Right lung (tissue), 5 donors: ENCODE data around the gene HADHA. TPM values are rescaled to one million over a fixed set of nuclear protein-coding genes. Genes with fewer than 3 reads are reported as not detected.
A peak's percentile ranks its signal among the peaks of the same experiment; 100 is the strongest.

Experiments
- DNase-seq, 2 donors: peaks; one replicate each; pipeline ENCODE4 v3.0.0-alpha.2; 2013
- polyA plus RNA-seq, 5 donors: library from polyadenylated mRNA; unstranded; fragments of 120-200 nt; gene quantifications; one replicate each; pipeline versions ENCODE4 v1.2.1 to v1.2.3, GENCODE V29; 2013; ENCODE audit warnings: inconsistent platforms in 1 of 5, low replicate concordance in 1 of 5; ENCODE audit not compliant: insufficient read length in 5 of 5, insufficient read depth in 1 of 5

Gene HADHA
- polyA plus RNA-seq, 5 donors: 183 to 233 (median 206) TPM

DNA sequence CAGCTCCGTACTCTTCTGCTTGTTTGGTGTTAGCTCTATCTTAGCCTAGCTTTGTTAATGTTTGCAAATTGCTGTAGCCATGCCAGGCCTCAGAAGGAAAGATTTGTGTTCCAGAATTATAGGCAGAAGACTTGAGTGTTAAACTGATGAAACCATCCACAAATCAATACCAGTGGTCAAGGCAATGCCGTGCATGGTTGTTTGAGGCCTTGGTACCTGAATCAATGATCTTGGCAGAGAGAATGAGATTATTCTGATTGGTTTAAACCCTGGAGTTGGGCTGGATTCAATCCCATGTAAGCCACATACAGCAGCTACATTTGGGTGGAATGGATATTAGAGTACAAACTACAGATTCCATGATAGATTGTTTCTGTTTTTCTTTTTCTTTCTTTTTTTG is 5.2 kb upstream of the HADHA start:
- DNase-seq: no peak

DNA sequence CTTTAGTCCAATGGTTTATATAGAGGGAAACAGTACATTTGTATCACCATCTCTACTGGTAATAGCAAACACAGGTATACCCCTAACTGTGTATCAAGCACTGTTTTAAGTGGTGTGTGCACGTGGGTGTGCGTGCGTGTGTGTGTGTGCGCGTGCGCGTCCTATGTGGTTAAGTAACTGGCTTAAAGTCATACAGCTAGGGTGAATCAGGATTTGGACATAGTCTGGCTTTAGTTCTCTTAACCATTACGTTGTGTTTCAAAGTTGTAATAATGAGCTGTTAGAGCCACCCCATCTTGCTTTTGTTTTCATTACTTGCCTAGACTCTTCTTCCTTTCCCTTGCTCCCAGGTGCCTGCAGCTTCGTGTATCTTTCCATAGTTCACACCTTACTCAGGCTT is 2.4 kb upstream of the HADHA start:
- DNase-seq: no peak

DNA sequence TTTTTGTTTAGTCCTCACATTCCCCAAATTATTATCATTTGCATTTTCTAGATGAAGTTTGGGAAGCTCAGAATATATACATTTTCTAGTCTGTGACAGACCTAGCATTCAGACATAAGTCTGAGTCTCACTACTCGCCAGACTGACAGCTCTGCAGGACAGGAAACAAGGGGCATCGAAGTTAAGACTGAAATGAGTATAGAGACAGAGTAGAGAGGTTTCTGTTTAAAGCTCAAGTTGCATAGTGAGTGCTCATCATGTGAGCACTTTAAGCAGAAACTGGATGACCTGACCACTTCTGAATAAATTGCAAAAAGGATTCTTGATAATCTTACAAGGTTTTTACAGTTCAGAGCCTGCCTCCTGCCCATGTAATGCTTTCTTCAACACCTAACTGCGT is 1.4 kb upstream of the HADHA start:
- DNase-seq: no peak

DNA sequence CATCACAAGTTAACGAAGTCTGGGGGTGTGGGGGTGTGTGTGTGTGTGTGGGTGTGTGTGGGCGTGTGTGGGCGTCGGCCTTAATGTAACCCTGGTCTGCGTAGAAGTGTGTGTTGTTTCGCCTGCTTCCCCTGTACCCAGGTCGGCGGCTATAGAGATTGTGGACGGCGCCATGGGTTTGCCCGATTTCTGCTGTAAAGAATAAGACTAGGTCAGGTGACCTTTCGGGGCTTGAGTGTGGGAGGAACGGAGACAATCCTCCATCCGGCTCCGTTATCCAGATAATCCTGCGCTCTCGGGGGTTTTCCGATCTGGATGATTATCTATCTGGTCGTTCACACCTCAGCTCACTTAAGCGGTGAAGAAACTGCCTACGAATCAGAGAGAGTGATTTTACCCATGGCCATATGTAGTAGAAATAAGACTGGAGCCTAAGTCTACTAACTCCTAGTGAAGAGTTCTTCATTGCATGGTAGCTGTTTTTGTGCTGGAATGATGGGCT is 850 bp upstream of the HADHA start:
- DNase-seq: no peak

DNA sequence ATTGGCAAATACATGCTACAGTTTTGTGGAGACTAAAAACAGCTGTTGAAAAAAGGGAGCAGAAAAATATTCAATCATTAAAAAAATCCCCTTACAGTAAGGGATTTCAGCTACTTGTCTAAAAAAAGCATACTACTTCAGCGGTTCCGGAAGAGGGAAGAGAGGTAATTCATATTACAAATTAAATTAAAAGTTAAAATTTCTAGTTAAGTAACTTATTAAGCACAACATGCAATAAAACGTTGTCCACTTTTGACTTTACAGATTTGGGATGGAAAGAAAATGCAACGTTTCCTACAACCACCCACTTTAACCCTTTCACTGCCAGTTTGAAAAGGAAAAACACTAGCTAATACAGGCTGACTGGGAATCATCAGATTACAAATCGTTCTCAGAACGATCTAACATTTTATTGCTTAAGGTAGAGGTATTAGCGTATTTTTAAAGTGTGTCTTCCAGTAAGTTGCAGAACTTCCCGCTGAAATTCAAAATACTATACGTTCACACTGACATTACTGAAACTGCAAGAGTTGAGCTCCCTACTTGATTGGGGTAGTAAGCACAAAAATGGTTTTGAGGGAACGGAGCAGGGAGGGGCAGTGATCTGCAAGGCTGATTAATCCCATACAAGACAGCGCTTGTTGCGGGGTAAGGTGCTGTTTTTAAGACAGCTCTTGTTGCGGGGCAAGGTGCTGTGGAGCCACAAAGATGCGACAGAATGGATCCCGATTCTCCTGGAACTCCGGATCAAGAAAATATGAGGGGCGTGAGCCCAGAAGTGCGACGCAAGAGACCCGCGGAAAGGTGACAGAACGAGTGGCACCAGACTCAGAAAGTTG is 743 bp downstream of the HADHA start:
- peak; percentile 33 to 49 for DNase-seq

DNA sequence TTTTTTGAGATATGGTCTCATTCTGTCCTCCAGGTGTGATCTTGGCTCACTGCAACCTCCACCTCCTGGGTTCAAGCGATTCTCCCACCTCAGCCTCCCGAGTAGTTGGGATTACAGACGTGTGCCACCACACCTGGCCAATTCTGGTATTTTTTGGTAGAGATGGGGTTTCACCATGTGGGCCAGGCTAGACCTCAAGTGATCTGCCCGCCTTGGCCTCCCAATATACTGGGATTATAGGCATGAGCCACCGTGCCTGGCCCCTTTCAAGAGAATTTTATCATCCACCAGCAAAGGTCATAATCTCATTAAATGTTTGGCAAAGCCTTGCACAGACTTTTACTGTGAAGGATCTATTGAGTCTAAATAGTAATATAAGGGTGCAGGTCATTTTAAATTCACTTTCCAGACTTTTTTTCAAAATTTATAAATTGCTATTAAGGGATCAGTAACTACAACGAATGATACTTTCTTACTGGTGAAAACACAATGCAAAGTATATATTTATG is 2.5 kb downstream of the HADHA start:
- DNase-seq: no peak

DNA sequence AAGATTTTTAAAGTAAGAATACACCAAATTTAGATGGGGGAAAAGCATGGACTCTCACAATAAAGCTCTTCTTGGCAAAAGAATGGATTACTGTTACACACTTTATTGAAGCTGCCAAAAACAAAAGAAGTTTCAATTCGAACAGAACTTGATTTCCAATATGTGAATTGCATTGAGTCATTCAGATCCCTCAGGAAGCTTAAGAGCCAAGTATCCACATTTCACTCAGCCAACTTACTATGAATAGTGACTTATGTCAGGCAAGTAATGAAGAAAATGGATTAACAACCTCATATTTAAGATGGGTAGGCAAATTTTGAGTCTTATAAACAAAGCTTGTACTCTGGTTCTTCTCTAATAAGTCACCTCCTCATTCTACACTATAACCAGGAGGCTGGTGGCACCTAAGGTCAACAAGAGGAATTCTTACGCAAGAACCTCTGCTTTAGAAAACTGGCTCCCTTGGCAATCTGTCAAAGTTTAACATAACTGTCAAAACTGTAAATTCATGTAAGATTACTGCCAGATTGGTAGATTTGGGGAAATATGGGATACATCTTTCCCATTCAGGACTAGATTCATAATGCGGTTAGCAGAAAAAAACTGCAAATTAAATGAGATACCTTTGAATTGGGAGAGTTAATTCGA is 6.0 kb downstream of the HADHA start:
- peak in 1 of 2 donors; percentile 18 for DNase-seq

DNA sequence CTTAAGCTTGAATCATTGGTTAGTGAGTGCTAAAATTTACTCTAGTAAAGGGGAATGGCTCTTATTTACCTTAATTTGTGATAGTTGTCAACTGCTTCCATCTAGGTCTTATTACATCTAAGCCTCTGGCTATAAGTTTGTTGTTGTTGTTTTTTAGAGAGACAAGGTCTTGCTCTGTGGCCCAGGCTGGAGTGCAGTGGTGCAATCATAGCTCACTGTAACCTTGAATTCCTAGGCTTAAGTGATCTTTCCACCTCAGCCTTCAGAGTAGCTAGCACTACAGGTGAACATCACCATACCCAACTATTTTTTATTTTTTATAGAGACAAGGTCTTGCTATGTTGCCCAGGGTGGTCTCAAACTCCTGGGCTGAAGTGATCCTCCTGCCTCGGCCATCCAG is 6.6 kb downstream of the HADHA start:
- no peak for DNase-seq

DNA sequence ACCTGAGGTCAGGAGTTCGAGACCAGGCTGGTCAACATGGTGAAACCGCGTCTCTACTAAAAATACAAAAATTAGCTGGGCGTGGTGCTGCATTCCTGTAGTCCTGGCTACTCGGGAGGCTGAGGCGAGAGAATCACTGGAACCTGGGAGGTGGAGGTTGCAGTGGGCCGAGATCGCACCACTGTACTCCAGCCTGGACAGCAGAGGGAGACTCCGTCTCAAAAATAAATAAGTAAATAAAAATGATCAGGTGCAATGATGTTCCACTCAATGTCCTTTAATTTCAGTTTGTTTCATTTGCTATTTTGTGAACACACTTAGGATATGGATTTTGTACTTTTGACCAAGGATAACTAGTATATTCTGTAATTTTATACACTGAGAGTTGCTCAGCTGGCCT is 9.3 kb downstream of the HADHA start:
- DNase-seq: no peak

DNA sequence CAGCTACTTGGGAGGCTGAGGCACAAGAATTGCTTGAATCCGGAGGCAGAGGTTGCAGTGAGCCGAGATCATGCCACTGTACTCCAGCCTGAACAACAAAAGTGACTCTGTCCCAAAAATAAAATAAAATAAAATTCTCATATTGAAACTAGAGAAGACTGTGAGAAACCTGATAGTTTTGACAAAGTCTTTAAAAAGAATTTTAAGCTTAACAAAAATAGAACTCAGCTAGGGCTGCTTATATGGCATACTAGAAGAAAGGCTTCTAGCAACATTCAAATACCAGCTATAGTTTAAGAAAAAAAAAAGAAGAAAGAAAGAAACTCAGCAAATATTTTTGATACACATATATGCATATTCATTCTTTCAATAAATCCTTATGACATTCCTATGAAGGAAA is 13.6 kb downstream of the HADHA start:
- DNase-seq: no peak

DNA sequence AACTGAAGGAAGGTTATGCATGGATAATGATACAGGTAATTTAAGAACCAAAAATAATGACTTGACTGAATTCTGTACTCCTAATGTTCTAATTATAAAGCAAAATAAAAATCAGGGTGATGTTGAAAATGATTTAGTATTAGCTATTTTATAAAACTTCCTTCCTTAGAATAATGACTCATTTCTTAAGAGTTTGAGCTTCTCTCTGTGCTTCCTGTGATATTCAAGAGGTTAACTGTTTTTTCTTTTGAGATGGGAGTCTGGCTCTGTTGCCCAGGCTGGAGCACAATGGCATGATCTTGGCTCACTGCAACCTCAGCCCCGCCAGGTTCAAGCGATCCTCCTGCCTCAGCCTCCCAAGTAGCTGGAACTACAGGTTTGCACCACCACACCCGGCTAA is 14.8 kb downstream of the HADHA start:
- no peak for DNase-seq

DNA sequence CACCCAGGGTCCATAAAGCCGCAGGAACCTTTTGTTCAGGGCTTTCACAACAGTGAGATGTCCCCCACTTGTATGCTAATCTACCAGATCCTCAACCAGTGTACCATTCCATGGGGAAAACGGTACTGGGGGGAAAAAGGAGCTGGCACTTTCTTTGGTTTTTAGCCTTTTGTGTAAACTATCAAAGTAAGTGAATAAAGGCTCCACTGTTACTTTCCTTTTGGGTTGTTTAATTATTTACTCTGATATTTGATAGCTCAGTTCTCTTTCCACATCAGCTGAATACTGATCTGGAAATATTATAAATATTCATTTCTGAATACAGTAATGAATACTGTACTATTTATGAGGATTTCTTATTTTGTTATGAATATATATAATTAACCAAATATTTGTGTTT is 20.3 kb downstream of the HADHA start:
- no peak for DNase-seq

DNA sequence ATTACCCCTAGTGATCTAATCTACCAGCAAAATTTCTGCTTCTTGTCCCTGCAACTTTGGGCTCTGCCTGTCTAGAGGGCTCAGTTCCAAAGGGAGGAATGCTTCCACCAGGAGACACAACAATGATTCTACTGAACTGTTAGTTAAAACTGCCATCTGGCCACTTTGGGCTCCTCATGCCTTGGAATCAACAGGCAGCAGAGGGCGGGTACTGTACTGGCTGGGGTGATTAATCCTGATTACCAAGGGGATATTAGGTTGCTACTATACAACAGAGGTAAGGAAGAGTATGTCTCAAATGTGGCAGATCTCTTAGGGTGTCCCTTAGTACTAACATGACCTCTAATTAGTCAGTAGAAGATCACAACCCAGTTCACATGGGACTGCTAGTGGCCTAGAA is 21.4 kb downstream of the HADHA start:
- peak in 1 of 2 donors; percentile 18 for DNase-seq

DNA sequence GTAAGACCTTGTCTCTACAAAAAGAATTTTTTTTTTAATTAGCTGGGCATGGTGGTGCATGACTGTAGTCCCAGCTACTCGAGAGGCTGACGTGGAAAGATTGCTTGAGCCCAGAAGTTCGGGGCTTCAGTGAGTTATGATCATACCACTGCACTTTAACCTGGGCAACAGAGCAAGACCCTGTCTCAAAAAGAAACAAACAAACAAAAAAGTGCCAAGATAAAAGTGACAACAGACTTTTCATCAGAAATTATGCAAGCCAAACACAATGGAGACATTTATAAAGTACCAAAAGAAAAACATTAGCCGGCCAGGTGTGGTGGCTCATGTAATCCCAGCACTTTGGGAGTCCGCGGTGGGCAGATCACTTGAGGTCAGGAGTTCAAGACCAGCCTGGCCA is 26.7 kb downstream of the HADHA start:
- DNase-seq: no peak

DNA sequence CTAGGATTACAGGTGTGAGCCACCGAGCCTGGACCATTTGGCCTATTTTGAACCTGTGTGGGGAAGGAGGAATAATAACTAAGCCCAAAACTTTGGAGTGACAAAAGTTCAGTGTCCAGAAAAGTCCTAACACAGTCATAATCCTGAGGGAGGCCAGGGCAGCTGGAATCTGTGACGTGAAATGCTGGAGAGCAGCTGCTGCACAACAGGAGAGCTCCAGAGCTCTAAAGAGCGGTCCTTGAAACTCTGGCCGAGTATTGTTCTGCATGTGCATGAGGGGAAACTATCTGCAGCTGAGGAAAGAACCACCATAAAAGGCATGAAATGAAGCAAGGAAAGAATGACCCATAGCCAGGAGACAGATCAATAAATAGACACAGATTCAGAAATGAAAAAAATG is 27.8 kb downstream of the HADHA start:
- no peak for DNase-seq

DNA sequence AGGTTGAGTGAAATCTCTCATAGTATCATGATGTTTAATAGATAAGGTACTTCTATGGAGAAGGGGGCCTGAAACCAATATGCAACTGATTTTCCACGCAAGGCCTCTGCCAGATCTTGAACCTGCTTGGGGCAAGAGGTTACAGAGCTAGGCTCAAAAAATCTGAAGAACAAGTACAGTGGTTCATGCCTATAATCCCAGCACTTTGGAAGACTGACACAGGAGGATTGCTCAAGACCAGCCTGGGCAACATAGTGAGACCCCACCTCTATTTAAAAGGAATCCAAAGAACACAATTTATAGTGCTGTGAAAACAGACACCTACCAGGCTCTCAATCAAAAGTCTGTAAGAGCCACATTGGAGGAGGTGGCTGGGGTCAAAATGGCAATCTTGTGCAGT is 28.6 kb downstream of the HADHA start:
- DNase-seq: no peak

DNA sequence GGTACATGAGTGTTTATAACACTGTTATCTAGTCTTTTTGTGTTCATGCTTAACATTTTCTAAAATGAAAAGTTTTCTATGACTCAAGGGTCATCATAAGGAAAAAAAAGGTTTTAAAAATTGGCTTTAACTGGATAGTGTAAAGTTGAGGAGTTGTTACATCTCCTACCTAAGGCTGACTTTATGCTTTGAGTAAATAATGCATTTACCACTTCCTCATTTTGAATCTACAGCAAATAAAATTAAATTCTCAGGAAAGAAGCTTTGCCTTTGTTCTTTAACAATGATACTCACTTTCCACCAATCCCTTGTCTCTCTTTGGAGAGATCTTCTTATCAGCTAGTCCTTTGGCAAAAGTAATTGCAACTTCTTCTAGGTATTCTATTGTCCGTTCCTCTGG is 29.7 kb downstream of the HADHA start:
- DNase-seq: no peak

DNA sequence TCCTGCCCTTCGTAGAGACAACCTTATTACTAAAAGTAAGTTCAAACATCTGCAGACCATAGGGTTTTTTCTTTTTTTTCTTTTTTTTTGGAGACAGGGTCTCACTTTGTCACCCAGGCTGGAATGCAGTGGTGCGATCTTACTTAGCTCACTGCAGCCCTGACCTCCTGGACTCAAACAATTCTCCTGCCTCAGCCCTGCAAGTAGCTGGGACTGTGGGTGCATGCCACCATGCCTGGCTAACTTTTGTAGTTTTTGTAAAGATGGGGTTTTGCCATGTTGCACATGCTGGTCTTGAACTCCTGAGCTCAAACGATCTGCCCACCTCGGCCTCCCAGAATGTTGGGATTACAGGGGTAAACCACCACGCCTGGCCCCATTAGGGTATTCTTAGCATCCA is 32.4 kb downstream of the HADHA start:
- DNase-seq: no peak

DNA sequence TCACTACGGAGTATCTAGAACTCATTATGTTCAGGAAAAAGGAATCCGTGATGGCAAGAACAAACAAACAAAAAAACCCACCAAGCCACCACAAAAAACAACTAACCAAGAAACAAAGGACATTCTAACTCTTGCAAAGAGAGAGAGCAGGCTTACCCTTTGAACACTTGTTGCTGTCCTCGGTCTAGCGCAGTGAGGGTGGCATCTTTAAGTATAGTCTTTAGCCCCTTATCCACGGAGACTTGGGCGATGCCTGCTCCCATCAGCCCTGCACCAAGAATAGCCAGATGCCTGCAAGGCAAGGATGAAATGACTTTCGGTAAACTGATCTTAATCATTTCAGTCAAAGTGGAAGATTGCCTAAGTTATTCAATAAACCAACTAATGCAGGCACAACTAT is 40.5 kb downstream of the HADHA start:
- DNase-seq: no peak

DNA sequence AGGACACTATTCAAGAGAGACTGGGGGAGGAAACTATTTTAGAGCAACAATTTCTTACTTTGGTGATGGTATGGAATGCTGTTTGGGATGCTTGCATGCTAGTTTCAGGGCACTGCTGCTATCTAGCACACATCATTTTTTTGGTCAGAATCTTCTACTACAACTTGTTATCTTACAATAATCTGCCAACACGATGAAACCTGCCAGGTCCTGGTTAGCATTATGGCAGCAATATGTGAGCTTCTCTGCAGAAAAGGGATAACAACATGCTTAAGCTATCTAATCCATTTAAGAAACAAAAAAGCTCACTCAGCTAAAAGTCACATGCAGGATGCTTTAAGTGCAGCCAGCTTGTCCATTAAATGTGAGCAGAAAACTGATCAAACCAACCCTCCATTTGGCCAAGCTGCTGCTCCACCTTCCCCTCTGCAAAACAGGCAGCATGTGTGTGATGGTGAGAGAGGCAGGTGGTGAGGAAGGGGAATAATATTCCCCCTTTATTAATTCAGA is 41.4 kb downstream of the HADHA start:
- no peak for DNase-seq

DNA sequence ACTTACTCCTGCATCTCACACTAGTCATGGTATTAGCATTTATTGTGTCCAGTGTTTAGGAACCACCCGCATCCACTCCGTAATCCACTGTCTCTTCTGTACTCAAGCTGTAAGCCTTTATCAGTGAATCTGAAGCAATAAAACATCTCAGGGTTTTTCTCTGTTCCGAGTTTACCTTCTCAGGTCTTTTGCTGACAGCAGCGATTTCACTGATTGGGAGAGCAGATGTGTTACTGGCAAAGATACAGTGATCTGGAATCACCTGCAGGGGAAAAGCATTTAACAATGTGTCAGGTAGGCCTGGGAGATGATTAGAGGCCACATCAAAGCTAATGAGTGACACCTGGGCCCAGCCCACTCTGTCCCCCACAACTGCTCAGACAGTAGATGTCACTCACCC is 46.9 kb downstream of the HADHA start:
- DNase-seq: no peak

DNA sequence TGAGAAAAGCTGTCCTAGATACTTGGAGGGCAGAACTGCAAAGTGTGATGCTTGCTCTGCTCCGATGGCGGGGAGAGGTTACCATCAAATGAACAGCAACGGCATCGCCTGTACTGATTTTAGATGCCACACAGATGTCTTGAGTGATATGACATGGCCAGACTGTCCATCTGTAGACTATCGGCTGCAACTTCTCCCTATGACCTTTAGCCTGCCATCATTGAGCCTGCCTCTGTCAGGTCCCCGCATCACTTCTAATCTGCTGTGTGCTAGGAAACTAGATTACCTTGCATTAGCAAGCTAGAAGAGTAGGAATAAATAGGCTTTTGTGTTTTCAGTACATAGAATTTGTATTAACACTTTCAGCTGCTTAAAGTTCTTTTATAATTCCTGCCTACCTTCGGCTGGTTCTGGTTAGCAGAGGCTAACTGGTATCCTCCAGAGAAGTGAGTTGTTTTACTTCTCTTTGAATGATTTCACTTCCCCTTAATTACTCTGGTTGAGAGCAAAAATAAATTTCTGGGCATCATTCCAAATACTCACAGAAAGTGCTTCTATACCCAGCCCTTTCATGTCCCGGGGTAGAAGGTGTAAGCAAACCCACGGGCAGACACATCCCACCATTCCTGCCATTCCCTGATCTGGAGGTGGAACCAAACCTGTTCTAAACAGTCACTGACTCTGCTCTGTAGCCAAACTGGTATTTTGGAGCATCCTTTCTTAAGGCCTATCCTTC is 47.6 kb downstream of the HADHA start:
- DNase-seq: no peak
